ENCODE measurements around the gene SLC17A7. TPM values are rescaled to one million over a fixed set of nuclear protein-coding genes. Genes with fewer than 3 reads are reported as not detected.
A peak's percentile ranks its signal among the peaks of the same experiment; 100 is the strongest.

Gene SLC17A7
- total and polyA plus RNA-seq, 2 of the 13 experiments (the other 11 are each of a cell fraction or from before 2014, with no cell fraction given), result 0.32 TPM; not detected in 1

- no peak; the same call in 1 of the 2 replicates for TF ChIP-seq ATF2 (CRISPR knock-in tag; IDR thresholded peaks at IDR 0.05)
- no peak for TF ChIP-seq HES4 (CRISPR knock-in tag; IDR thresholded peaks at IDR 0.05; ENCODE audit: borderline replicate concordance)
- 0 out of 2 replicates have a peak, but pooled peaks have one; percentile 16 for TF ChIP-seq SSRP1 (CRISPR knock-in tag; IDR thresholded peaks at IDR 0.05)
- TF ChIP-seq HOMEZ (CRISPR knock-in tag; IDR thresholded peaks at IDR 0.05; ENCODE audit: low read depth), result no peak; the same call in 1 of the 2 replicates
- TF ChIP-seq ZNF556 (CRISPR knock-in tag; IDR thresholded peaks at IDR 0.05; ENCODE audit: borderline replicate concordance), result no peak
- no peak for TF ChIP-seq ZBTB1 (CRISPR knock-in tag; IDR thresholded peaks at IDR 0.05; ENCODE audit: borderline replicate concordance)
- TF ChIP-seq SOX5 (CRISPR knock-in tag; IDR thresholded peaks at IDR 0.05; ENCODE audit: borderline replicate concordance), result no peak
- TF ChIP-seq, protein P1, sequence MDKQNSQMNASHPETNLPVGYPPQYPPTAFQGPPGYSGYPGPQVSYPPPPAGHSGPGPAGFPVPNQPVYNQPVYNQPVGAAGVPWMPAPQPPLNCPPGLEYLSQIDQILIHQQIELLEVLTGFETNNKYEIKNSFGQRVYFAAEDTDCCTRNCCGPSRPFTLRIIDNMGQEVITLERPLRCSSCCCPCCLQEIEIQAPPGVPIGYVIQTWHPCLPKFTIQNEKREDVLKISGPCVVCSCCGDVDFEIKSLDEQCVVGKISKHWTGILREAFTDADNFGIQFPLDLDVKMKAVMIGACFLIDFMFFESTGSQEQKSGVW (CRISPR knock-in tag; IDR thresholded peaks at IDR 0.05; ENCODE audit: borderline replicate concordance), result no peak
- no peak for TF ChIP-seq ZBTB21 (CRISPR knock-in tag; IDR thresholded peaks at IDR 0.05)
- TF ChIP-seq SP2 (CRISPR knock-in tag; IDR thresholded peaks at IDR 0.05), result peak; percentile 48; the same call in 1 of the 2 replicates
- TF ChIP-seq, protein P2, sequence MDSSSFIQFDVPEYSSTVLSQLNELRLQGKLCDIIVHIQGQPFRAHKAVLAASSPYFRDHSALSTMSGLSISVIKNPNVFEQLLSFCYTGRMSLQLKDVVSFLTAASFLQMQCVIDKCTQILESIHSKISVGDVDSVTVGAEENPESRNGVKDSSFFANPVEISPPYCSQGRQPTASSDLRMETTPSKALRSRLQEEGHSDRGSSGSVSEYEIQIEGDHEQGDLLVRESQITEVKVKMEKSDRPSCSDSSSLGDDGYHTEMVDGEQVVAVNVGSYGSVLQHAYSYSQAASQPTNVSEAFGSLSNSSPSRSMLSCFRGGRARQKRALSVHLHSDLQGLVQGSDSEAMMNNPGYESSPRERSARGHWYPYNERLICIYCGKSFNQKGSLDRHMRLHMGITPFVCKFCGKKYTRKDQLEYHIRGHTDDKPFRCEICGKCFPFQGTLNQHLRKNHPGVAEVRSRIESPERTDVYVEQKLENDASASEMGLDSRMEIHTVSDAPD (CRISPR knock-in tag; IDR thresholded peaks at IDR 0.05), result no peak; the same call in 1 of the 2 replicates
- peak; percentile 33 for TF ChIP-seq XRCC5 (optimal IDR thresholded peaks at IDR 0.05; ENCODE audit: low read length)
- TF ChIP-seq POLR2G (IDR thresholded peaks at IDR 0.05; ENCODE audit: low read depth, low read length), result peak; percentile 96
- no peak for TF ChIP-seq ZNF773 (CRISPR knock-in tag; IDR thresholded peaks at IDR 0.05; ENCODE audit: borderline replicate concordance)
- TF ChIP-seq NCOA5 (CRISPR knock-in tag; IDR thresholded peaks at IDR 0.05), result no peak
- no peak for TF ChIP-seq CREB3 (CRISPR knock-in tag; IDR thresholded peaks at IDR 0.05)
- TF ChIP-seq YY1 (IDR thresholded peaks at IDR 0.05; ENCODE audit: insufficient read depth, insufficient replicate concordance, low read depth, low read length), result peak; percentile 54
- peak; percentile 17; the same call in 1 of the 2 replicates for TF ChIP-seq HCFC1 (IDR thresholded peaks at IDR 0.05; ENCODE audit: low read depth, low read length)
- no peak for TF ChIP-seq ZNF503 (CRISPR knock-in tag; IDR thresholded peaks at IDR 0.05)
- no peak for TF ChIP-seq BRCA1 (CRISPR knock-in tag; IDR thresholded peaks at IDR 0.05)
- TF ChIP-seq NFRKB (IDR thresholded peaks at IDR 0.05), result no peak
- no peak for TF ChIP-seq U2AF1 (optimal IDR thresholded peaks at IDR 0.05; ENCODE audit: low read depth, low read length)
- 0 out of 2 replicates have a peak, but pooled peaks have one; percentile 75 for TF ChIP-seq TOE1 (CRISPR knock-in tag; IDR thresholded peaks at IDR 0.05)
Measured at GRCh38 chr19:49453013-49453756, 11.9 kb upstream of the SLC17A7 start, which contains the start of gene ALDH16A1 (continued).
